GM19328 (cell line): ENCODE results near the gene DAAM1.

Experiments used
- ATAC-seq: cut with Tn5 transposase; IDR thresholded peaks from one replicate; pipeline ENCODE4 v1.9.1; 2021; ENCODE audit warnings: mild to moderate bottlenecking, moderate library complexity; ENCODE audit not compliant: unreplicated experiment

The DAAM1 gene

DNA sequence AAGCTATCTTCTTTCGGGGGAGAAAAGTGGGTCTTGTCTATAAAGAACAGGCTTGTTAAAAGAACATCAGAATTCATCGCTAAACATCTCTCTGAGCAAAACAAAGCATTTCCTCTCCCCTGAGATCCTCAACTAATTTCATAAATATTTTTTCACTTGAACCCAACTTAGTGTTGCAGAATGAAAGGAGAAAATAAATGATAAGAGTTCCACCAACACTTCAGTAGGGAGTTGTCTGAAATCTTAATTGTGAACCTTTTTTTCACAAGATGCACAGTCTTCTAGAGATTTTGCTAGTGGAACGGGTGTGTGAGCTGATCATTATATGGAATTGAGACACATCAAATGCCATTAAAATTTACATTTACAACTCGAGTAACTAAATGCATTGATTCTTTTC is 1.3 kb upstream of the DAAM1 start:
- ATAC-seq, result no peak

DNA sequence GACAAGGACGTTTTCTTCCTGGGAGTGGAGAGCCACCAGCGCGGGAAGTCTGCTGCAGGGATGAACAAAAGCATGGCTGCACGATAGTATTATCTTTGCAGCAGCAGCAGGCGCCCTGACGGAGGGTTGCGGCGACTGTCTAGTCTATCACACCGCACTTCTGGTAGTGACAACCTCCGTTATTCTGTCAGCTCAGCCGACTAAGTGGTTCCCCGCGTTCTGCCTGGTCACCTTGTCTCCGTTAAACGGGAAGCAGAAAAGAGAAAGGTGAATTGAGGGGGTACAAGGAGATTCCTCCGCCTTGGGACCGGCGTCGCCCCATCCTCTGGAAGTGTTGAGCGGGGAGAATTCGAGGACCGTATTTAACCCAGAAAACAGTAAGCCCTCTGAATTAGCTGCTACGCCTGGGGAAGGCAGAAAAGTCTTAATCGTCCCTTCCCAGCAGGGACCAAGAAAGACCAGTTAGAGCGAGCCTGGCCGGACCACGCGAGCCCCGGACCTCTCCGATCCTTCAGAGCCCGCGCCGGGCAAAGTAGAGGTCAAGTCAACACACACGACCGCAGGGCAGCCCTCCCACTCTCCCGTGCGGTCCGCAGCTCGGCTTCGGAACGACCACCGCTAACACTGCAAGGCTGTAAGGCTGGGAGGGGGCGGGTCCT is 536 bp upstream of the DAAM1 start:
- peak; percentile 10 for ATAC-seq

DNA sequence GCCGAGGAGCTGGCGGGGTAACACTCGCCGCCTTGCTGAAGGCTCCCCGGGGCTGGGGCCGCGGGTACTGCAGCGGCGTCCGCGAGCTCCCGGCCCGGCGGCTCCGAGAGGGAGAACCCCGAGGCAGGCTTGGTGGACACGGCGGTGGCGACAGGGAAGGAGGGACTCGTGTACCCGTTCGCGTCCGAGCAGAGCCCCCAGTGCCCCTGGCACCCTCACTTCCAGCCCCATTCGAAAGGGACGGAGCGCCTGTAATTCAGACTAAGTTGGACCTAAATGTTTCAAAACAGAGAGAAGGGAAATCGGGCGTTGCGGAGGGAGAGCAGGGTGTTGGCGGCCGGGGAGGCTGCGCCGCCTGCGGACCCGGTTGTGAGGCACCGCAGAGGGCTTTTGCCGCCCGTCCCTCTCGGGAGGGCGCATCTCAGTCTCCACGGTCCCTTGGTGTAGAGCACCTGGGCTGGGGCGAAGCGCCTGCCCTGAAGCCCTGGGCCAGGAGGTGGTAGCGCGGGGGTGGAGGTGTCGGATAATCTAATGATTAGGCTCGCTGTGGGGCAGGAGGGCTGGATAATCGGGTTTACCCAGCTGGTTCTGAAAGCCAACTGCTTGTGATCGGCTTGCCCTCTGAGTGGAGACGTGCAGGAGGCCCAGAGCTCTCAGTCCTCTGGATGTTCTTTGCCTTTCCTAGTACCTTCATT is 771 bp downstream of the DAAM1 start:
- ATAC-seq, result peak; percentile 9

DNA sequence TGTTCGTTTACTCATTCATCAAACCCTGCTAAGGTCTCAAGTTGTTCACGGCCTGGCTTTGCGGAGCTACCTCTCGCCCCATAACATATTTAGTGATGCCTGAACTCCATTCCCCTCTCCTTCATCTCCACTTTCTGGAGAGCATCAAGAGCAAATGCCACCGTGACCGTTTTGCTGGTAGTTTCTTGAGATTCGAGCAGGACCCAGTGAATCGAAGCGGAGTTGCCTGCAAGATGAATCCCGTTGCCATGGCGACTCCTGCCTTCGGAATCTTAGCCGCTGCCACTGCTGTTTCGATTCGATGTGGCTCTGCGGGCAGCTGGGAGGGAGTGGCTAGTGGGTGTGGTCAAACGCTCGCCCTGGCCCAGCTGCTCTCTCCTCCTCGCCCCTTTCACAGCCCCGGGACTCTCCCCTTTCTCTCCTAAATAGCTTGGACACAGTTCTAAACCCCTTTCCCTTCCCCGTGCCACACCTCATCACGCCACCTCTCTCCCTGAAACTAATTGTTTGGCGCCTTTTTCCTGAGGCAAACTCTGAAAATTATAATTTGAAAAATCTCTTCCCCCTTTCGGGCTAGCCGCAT is 1.4 kb downstream of the DAAM1 start:
- peak; percentile 42 for ATAC-seq

DNA sequence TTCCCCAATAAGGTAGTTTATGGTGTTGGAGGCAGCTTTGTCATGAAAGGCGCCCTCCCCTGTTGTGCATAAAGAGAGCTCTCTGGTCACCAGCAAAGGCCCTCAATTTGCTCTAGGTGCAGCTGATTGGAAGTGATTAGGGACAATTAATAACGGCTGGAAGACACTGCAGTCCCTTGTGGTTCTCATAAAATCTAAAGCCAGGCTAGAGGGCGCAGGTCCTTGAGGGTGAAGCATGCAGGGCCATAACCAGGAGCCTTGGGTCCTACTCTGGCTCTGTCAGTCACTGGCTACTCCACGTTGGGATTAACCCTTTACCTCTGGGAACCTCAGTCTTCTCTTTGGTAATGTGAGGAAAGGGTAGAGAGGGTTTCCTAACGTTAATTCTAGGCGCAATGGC is 1.9 kb downstream of the DAAM1 start:
- peak; percentile 9 for ATAC-seq

DNA sequence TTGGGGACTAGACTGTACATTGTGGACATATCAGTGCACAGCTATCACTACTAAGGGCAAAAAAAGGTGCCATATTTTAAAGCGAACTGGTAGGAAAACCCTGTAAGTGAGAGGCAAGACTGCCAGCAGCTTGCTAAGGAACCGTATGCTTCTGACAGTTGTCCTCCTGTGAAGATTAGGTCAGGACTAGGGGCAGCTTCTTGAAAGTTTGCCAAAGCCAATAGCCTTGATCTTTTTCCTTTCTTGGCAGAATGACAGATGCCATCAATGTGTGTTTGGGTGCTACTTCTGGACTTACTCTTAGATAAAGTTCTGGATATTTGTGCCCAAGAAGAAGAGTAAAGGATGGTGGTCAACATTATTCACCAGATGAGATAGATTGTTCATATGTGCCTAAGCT is 7.4 kb downstream of the DAAM1 start:
- no peak for ATAC-seq

DNA sequence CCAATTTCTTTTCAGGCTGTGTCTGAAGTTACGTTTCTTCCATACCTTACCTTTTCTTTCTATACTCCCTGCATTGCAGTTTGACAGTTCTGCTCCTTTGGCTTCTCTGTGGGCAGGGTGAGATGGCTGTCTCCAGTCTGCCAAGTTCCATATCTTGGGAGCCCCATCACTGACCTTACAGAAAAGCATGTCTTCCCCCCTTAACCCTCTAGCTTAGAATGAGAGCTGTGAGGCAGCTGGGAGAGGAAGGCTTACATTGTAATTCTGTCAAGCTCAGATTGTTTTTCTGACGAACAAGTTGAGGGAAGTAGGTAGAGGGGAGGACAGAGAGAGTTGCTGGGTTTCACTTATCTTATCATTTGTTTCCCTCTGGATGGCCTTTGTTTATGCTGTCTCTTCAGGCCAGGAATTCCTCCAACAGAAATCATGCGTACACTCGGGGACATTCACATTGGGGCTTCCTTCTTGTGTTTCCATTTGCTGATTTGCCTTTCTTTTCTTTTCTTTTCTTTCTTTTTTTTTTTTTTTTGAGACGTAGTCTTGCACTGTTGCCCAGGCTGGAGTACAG is 9.3 kb downstream of the DAAM1 start:
- no peak for ATAC-seq

DNA sequence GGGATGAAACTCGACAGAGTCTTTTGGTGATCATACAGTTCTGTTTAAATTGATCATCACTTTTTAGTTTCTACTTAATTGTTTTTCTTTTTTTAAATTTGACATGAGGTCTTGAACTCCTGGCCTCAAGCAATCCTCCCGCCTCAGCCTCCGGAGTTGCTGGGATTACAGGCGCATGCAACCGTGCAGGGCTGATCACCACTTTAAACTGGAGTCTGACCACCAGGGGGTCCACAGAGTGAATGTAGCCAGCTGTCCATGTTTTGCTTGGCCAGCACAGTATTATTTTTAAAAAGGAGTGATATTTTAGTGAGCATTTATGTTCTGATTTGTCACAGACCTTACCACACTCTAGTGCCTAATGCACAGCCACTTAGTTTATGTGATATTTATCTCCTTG is 10.7 kb downstream of the DAAM1 start:
- ATAC-seq, result no peak

DNA sequence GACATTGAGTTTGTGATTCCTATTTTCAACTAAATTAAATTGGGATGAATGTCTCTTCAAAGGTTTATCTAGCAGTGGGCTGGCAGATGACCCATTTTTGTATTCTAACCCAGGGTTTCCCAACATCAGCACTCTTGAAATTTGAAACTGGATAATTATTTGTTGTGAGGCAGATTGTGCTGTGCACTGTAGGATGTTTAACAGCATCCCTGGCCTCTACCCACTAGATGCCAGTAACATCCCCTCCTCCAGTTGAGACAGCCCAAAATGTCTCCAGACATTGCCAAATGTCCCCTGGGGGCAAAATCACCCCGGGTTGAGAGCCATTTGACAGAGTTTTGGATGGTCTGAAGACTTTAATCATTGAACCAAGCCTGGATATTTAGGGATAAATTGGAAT is 11.1 kb downstream of the DAAM1 start:
- no peak for ATAC-seq

DNA sequence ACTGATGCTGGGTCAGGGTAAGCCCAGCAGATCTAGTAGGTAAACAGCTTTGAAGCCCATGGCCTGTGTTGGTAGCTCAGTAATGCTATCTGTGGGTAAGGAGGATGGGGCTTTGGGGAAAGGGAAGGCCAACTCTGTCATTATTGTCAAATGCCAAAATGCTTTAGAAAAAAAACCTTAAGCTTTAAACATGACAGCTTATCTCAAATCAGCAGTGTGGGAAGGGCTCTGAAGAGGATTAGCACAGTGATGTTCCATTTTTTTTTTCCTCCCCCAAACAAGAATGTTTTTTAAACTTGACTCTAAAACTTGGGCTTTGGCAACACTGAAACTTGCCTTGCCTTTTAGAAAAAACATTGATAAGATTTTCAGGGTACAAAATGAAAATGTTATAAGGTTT is 11.7 kb downstream of the DAAM1 start:
- ATAC-seq, result no peak

DNA sequence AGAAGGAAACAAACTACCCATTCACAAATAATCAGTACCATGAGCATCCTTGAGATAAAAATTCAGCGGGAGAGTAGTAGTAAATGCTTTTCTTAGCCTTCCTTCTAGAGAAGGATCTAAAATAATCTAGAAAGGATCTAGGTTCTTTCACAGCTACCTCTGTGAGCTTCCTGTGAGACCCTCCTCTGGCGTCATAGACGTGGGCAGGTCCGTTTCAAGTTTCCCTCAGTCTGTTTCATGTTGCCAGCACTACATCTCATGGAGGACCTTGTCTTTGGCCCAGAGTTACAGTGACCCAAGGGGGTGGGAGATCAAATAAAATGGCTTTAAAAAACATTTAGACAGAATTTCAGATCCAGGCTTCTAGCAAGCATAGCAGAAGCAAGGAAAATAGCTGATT is 13.6 kb downstream of the DAAM1 start:
- ATAC-seq, result no peak

DNA sequence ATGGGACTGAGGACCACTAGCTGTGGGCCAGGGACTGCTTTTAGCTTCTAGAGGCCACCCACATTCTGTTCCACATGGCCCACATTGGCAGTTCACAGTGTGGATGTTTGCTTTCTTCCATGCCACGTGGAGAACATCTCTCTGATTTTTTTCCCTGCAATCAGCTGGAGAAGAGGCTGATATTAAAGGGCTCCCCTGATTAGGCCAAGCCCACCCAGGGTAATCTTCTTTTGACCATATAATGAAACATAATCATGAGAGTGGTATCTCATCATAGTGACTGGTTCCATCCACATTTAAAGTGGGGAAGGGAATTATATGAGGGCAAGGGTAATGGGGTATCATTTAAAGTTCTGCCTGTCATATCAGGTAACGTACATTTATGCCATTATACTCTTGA is 15.8 kb downstream of the DAAM1 start:
- ATAC-seq, result no peak

DNA sequence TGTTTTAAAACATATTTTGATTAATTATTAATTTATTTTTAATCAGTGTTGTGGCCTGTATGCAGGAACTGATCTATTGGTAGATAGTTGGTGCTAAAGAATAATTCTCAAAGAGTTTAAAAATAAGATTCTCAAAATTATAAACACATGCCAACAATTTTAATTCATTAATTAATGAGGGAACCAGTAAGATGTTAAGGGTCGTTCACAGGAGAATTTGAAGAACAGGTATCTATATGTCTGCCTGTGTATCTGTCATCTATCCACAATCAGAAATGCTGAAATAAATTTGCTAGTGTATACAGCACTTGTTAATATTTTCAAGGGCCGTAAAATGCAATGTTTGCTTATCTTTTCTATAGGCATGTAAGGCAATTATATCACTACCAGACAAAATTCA is 18.4 kb downstream of the DAAM1 start:
- no peak for ATAC-seq

DNA sequence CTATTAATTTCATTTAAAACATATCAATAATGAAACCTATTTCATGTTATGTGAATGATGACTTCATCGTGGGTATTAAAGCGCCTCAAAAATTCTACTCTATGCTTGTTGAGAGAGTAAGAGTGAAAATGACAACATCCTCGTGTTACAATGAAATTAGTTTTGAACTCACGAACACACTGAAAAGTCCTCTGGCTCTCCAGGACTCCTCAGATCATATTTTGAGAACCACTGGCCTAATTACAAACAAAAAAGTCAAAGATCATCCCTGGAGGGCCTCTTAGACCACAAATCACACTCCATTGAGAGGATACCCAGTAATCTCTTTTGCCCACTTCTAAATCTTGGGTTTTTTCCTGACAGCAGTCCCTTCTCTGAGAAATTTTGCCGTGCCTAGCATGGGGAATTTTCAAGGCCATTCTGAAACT is 19.1 kb downstream of the DAAM1 start:
- no peak for ATAC-seq

DNA sequence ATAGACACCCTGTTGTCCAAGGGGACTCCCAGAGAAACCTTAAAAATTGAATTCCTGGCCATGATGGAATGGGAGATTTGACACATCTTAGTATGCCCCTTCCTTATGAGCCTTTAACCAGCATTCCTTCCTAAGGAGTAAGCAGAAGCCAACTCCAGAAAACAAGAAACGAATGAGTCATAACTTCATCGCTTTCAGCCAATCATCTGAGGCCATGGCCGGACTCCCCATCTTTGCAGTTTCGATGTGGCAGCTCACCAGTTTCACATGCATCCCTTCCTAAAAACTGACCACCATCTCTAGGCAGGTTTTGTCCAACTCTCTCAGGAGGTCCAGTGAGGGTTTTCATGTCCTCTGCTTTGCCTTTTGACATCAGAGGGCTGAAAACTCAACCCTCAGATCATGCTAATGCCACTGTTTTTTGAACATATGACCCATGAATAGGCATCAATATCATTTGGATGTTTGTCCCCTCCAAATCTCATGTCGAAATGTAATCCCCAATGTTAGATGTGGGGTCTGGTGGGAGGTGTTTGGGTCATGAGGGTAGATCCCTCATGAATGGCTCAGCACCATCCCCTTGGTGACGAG is 19.9 kb downstream of the DAAM1 start:
- ATAC-seq, result no peak

DNA sequence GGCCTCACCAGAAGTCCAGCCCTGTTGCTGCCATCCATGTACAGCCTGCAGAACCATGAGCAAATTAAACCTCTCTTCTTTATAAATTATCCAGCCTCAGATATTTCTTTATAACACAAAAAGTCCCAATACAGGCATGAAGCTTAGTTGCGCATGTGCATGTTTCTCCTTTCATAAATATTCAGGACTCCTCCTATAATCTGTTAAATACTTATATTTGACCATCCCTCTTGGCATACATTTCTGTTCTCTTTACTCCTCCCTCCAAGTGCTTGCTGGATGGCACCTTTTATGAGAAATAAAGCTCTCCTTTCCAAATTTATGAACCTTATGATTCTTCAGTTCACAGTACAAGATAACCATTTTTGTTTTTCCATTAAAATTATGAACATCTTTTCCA is 20.5 kb downstream of the DAAM1 start:
- ATAC-seq, result no peak

DNA sequence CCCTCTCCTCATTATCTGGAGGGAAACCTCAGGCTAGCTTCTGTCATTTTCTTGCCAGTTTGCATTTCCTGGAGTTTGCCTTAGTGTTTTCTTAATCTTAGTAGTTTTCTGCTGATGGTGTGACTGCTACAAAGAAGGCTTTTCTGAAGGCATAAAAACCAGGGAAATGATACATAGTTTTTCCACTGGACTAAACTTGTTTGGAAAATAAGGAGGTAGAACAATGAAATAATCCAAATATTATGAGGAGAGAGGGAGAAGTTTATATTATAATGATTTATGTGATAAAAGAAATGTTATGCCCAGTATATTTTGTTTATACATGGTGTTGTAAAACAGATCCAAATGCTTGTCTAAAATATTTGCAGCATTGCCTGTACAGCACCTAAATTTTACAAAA is 22.2 kb downstream of the DAAM1 start:
- ATAC-seq, result no peak

DNA sequence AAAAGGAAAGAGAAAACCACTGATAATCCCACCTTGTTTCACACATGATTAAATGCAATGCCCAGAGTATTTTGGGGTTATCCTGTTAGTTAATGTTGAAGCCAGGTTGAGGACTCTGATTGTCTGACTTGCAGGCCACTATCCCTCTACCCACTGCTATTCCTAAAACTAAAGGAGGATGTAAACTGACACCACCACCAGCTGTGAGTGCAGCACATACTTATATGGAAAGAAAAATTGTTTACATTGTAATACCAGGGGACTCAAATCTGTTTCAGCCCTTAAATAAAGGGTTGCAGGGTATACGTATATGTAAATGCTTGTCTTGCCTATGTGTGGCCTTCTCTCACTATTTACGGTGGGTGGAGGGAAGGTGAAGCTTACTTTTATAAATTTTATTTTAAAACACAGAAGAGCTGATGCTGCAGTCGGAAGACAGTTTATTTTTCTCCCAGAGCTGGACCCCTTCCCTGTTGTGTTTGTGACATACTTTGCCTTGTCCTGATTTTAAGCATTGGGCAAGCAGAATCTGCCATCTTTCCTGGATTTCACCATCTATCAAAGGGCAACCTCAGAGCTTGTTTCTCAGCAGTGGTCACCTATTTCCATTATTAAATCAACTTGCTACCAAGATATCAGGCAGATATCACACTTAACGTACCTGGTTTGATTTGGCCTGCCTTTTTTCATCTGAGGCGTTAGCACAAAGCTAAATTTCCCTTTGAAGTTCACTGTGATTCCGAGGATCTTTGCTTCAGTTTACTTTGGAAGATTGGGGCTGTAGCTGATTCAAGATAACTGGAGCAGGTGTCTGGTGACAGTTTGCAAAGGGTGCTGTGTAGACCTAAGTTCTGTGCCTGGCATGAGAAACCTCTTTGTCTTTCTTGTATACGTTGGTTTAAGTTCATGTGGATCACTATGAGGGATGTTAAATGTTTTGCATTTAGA is 25.2 kb downstream of the DAAM1 start:
- ATAC-seq, result no peak

DNA sequence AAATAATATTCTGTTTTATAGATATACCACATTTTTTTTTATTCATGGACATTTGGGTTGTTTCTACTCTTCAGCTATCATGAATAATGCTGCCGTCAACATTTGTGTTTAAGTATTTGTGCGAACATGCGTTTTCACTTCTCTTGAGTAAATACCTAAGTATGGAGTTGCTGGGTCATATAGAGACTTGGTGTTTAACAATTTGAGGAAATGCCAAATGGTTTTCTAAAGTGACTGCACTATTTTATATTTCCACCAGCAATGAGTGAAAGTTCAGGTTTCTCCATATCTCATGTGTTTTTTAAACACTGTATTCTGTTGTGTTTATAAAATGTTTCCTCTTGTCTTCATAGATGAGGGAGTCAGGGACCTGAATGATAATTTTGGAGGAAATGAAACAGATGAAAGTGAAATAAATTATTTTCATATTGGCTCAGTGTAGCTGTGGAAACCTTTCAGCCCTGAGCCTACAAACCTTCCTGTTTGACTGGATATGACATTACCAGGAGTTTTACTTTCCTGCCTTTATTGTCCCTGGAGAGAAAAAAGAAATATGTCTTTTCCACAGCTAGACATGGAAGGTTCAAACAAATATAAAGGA is 26.3 kb downstream of the DAAM1 start:
- ATAC-seq, result no peak

DNA sequence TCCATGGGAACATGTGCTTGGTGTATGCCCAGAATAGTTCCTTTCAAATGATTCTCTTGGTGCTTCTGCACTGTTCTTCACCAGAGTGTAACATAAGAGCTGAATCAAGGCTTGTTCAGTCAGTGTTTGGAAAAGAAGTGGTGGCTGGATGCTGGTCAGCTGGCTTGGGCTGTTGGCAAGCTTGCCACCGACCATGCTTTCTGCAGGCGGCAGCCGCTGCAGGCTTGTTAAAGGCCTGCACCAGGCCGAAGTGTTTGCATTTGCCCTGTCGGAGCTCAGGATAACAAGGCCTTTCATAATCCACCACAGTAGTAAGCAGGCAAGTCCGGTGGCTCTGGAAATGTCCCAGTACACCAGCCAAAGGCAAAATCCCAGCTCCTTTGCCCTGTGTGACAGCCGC is 26.9 kb downstream of the DAAM1 start:
- ATAC-seq, result no peak
